GM12892 (cell line): ENCODE results near the gene FCRL6.

Experiments used
- POLR2A ChIP-seq: IDR thresholded peaks from 2 replicates; pipeline ENCODE4 v1.6.1; 2011; ENCODE audit warnings: low read depth, low read length, control low read depth
- TAF1 ChIP-seq: IDR thresholded peaks from 2 replicates; pipeline ENCODE4 v1.6.1; 2011; ENCODE audit warnings: low read depth, mild to moderate bottlenecking, control low read depth, low read length, borderline replicate concordance

DNA sequence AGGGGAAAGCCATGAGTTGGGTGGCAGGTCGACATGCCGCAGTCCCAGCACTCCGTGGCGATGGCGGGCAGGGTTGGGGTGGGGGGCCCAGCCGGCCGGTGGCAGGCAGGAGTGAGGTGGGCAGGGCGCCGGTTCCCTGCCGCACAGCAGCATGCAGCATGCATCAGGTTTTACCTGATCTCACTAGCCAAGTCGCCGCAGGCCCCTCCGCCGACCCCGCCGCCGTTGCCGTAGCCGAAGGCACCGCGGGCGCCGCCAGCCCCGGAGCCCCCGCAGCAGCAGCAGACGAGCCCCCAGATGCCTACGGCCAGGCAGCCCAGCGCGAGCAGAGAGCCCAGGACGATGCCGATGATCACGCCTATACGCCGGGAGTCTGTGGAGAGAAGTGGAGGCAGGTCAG, 53.5 kb downstream of the FCRL6 start:
- no peak for TF ChIP-seq POLR2A
- TF ChIP-seq TAF1 = no peak
